OCI-LY7 (cell line): ENCODE results near the gene GALNT9. TPM values are rescaled to one million over a fixed set of nuclear protein-coding genes. Genes with fewer than 3 reads are reported as not detected.

Experiments used
- BruUV-seq: library from RNA; stranded (reverse); fragments of 400-500 nt; replicated peaks from 2 replicates; lab custom pipeline; 2021; lab: Mats Ljungman, UMichigan
- CTCF ChIA-PET: fragments of 300-600 bp; sonication (Branson Sonifier 250); formaldehyde crosslinking; loops from one replicate; lab custom pipeline; 2022; ENCODE audit warnings: antibody characterized with exemption; ENCODE audit not compliant: unreplicated experiment; lab: Charles Lee
- POLR2A ChIA-PET: fragments of 300-600 bp; sonication (Branson Sonifier 250); formaldehyde crosslinking; loops from one replicate; lab custom pipeline; 2022; ENCODE audit warnings: antibody characterized with exemption; lab: Charles Lee
- DNase-seq: peaks from one replicate; pipeline ENCODE4 v3.0.0-alpha.2; 2015; ENCODE audit warnings: low spot score
- H2AFZ ChIP-seq: fragments of 200-600 bp; sonication (generic), shearing (Covaris generic); 2 replicates; pipeline ENCODE4 v1.6.1; 2014; ENCODE audit warnings: mild to moderate bottlenecking, antibody characterized with exemption, low read length, moderate library complexity
- H3K27ac ChIP-seq: fragments of 200-600 bp; sonication (generic); 2 replicates; pipeline ENCODE4 v1.5.1; 2014; ENCODE audit warnings: mixed run types, low read depth, mild to moderate bottlenecking, moderate library complexity, low read length, inconsistent platforms; ENCODE audit not compliant: poor library complexity, severe bottlenecking
- H3K36me3 ChIP-seq: fragments of 200-600 bp; sonication (generic); 2 replicates; pipeline ENCODE4 v1.6.1; 2014; ENCODE audit warnings: mild to moderate bottlenecking, antibody characterized with exemption, low read length, moderate library complexity, mixed read lengths; ENCODE audit not compliant: insufficient read depth
- H3K4me1 ChIP-seq: fragments of 200-600 bp; sonication (generic); 2 replicates; pipeline ENCODE4 v1.5.1; 2014; ENCODE audit warnings: mild to moderate bottlenecking, low read length; ENCODE audit not compliant: insufficient read depth, poor library complexity, severe bottlenecking
- H3K4me2 ChIP-seq: fragments of 200-600 bp; sonication (generic); 2 replicates; pipeline ENCODE4 v1.6.1; 2014; ENCODE audit warnings: mild to moderate bottlenecking, low read length
- H3K4me3 ChIP-seq: fragments of 200-600 bp; sonication (generic); 2 replicates; pipeline ENCODE4 v1.5.1; 2014; ENCODE audit warnings: mild to moderate bottlenecking, low read depth, low read length; ENCODE audit not compliant: poor library complexity, severe bottlenecking
- H3K79me2 ChIP-seq: fragments of 200-600 bp; sonication (generic); 2 replicates; pipeline ENCODE4 v1.6.1; 2016; ENCODE audit warnings: low read depth, mild to moderate bottlenecking, low read length, moderate library complexity, mixed read lengths; ENCODE audit not compliant: insufficient read depth
- H3K9me2 ChIP-seq: fragments of 200-600 bp; sonication (generic); 2 replicates; pipeline ENCODE4 v1.6.1; 2016; ENCODE audit warnings: mild to moderate bottlenecking, low read length, mixed read lengths; ENCODE audit not compliant: insufficient read depth
- H3K9me3 ChIP-seq: fragments of 200-600 bp; sonication (generic); 2 replicates; pipeline ENCODE4 v1.6.1; 2014; ENCODE audit warnings: mild to moderate bottlenecking, mixed run types, low read length, mixed read lengths
- H4K20me1 ChIP-seq: fragments of 200-600 bp; sonication (generic); 2 replicates; pipeline ENCODE4 v1.6.1; 2014; ENCODE audit warnings: mild to moderate bottlenecking, antibody characterized with exemption, low read length, moderate library complexity, mixed read lengths; ENCODE audit not compliant: insufficient read depth
- EZH2phosphoT487 ChIP-seq: fragments of 200-600 bp; sonication (generic); IDR thresholded peaks from 2 replicates; pipeline ENCODE4 v1.6.1; 2018; ENCODE audit warnings: low read depth, borderline replicate concordance, mild to moderate bottlenecking, mixed run types, antibody characterized with exemption, low read length, moderate library complexity, mixed read lengths
- intact Hi-C: fragments of 100-400 bp; cut with micrococcal nuclease; formaldehyde crosslinking; loops from one replicate; pipeline ENCODE4 v1.10.0; 2022; ENCODE audit not compliant: unreplicated experiment
- total RNA-seq, 2 experiments: library from RNA; depleted of rRNA in 1 of 2; stranded (reverse); fragments of >200 nt in 1 of 2; shearing (Covaris generic) in 1 of 2; gene quantifications; 2 replicates each; pipeline ENCODE4 v1.2.3, GENCODE V29; 2014 to 2022
- TF ChIP-seq, protein P1 (sequence below): fragments of 200-600 bp; sonication (generic); conservative IDR thresholded peaks from 2 replicates; pipeline ENCODE4 v1.5.1; 2014; ENCODE audit warnings: mild to moderate bottlenecking, antibody characterized with exemption, low read length, moderate library complexity, mixed read lengths

GALNT9 gene
- total RNA-seq, 2 experiments from 2014 or later, result 0.28 TPM; not detected in 1

DNA sequence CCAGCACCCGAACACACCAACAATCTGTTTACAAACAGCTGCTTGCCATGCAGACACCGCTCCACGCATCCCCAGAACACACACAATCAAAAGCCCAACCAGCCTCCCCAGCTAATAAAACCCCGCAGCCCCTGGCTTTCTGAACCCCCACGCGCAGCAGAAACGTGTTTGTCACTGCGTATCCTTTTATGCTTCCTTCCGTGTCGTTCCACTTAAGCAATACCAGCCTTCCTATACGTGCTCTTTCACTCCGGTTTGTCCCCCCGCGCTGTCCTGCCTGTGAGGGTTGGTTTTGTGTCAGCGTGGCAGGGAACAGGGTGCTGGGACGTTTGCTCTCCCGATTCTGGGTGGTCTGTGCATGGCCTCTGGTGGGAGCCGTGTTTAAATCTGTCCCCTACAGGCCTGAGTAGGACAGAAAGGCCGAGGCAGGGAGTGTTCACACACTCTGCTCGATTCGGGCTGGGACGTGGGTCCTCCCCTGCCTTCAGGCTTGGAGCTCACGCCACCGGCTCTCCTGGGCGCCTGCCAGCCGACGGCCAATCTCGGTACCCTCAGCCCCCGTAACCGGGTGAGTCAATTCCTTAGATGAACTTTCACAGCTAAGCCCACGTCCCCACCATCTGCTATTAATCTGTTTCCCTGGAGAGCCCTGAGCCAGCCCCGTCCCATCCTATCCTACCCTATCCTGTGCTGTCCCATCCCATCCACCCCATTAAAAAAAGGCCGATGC is 125.2 kb downstream of the GALNT9 start:
- intact Hi-C loops, result no loop called here
- Histone ChIP-seq H3K9me3 (no peaks in the 10 kb centered on the region), H3K79me2 (no peaks in the 10 kb centered on the region), H3K4me3 (no peak overlapping the region), H2AFZ (no peak overlapping the region), H3K27ac (no peak overlapping the region), H3K4me2 (no peak overlapping the region), H3K36me3 (no peaks in the 10 kb centered on the region), H3K9me2 (no peaks in the 10 kb centered on the region), H4K20me1 (no peaks in the 10 kb centered on the region), H3K4me1 (no peaks in the 10 kb centered on the region)
- DNase-seq, result no peak
- BruUV-seq, result no TSS peak
- POLR2A ChIA-PET, result no interaction called here
- TF ChIP-seq, protein P1, sequence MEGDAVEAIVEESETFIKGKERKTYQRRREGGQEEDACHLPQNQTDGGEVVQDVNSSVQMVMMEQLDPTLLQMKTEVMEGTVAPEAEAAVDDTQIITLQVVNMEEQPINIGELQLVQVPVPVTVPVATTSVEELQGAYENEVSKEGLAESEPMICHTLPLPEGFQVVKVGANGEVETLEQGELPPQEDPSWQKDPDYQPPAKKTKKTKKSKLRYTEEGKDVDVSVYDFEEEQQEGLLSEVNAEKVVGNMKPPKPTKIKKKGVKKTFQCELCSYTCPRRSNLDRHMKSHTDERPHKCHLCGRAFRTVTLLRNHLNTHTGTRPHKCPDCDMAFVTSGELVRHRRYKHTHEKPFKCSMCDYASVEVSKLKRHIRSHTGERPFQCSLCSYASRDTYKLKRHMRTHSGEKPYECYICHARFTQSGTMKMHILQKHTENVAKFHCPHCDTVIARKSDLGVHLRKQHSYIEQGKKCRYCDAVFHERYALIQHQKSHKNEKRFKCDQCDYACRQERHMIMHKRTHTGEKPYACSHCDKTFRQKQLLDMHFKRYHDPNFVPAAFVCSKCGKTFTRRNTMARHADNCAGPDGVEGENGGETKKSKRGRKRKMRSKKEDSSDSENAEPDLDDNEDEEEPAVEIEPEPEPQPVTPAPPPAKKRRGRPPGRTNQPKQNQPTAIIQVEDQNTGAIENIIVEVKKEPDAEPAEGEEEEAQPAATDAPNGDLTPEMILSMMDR, result no peak
- CTCF ChIA-PET, result no interaction called here

DNA sequence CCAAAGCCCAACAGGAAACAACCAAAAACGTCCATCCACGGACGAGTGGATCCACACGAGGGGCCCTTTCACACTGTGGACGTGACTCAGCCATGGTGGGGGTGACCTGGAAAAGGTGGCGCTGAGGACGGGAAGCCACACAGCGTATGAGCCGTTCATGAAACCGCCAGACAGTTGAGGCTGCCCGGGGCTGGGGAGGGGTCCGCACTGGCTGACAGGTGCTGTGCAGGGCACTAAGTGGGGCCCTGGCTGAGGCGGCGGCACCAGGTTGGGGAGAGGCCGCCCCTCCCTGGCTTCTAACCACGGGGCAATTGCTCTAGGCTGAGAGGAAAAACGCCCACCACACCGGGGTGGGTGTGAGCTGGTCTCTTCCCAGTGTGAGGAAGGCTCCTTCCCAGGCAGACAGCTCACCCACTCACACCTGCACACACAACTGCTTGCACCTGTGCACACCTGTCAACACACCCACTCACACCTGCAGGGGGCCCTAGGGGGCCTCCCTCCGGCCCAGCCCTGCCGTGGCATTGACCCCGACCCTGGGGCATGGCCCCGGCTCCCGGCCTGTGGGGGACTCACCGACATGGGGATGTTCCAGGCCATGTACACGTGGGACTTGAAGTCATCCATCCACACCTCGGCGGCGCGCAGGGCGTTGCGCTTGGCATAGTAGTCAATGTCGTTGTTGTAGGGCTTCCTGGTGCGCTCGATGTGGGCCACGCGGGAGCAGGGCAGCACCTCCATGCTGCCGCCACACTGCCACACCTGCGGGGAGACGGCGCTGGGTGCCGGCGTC is 126.3 kb downstream of the GALNT9 start:
- BruUV-seq, result no TSS peak
- intact Hi-C loops, result no loop called here
- Histone ChIP-seq H3K4me1 (no peaks in the 10 kb centered on the region), H3K36me3 (no peaks in the 10 kb centered on the region), H3K4me3 (no peak overlapping the region), H4K20me1 (no peaks in the 10 kb centered on the region), H2AFZ (no peak overlapping the region), H3K27ac (no peak overlapping the region), H3K4me2 (no peak overlapping the region), H3K9me3 (no peaks in the 10 kb centered on the region), H3K9me2 (no peaks in the 10 kb centered on the region), H3K79me2 (no peaks in the 10 kb centered on the region)
- no peak for TF ChIP-seq EZH2phosphoT487
- TF ChIP-seq, protein P1, result no peak
- no peak for DNase-seq
- POLR2A ChIA-PET, result no interaction called here
- CTCF ChIA-PET, result interaction anchor here (0.5 kb wide), 1 partner anchor 178 kb away, joined by 3 read pairs; no protein-coding TSS in a partner anchor
